Panc1 (cell line): ENCODE data around the gene RTL3.

Experiments
- CTCF ChIP-seq: fragments of 450-650 bp; IDR thresholded peaks from 2 replicates; pipeline ENCODE4 v1.5.1; 2017; ENCODE audit warnings: mild to moderate bottlenecking
- POLR2AphosphoS5 ChIP-seq: IDR thresholded peaks from 2 replicates; pipeline ENCODE4 v1.6.1; 2012; ENCODE audit warnings: mild to moderate bottlenecking, low read depth, low read length, moderate library complexity
- REST ChIP-seq, 2 experiments: IDR thresholded peaks; 2 replicates each; pipeline ENCODE4 v1.6.1; 2011 to 2012; ENCODE audit warnings: low read depth in 2 of 2, control low read depth in 1 of 2, low read length in 1 of 2, mild to moderate bottlenecking in 1 of 2, moderate library complexity in 1 of 2; ENCODE audit not compliant: insufficient read depth in 1 of 2
- SIN3A ChIP-seq: IDR thresholded peaks from 2 replicates; pipeline ENCODE4 v1.6.1; 2012; ENCODE audit warnings: low read depth, mild to moderate bottlenecking, low read length, moderate library complexity, borderline replicate concordance; ENCODE audit not compliant: insufficient read depth
- TCF7L2 ChIP-seq: IDR thresholded peaks from 2 replicates; pipeline ENCODE4 v1.6.1; 2011; ENCODE audit warnings: mild to moderate bottlenecking, low read depth, low read length, inconsistent platforms

- TF ChIP-seq CTCF (no peak), REST (IDR thresholded peaks at IDR 0.05; ENCODE audit: insufficient read depth in 1 of 2, low read depth in 2 of 2, low read length in 1 of 2) (no peak), POLR2AphosphoS5 (no peak), TCF7L2 (no peak), SIN3A (no peak)
Measured at GRCh38 chrX:78658414-78658813, 714 bp downstream of the RTL3 start.
